Measurements from ENCODE around the gene C8G. TPM values are rescaled to one million over a fixed set of nuclear protein-coding genes. Genes with fewer than 3 reads are reported as not detected.

C8G gene
- total RNA-seq, 1 donor from 2014 or later = 0.79 TPM

- H3K36me3 ChIP-seq (ENCODE audit: control insufficient read depth, insufficient read depth, low read length) = peaks cover 23% of the 10 kb centered on the region
- no peak for TF ChIP-seq CTCF (IDR thresholded peaks at IDR 0.05; ENCODE audit: insufficient read depth, low read length, severe bottlenecking)
- DNase-seq (ENCODE audit: low read depth) (no peak), FAIRE-seq (no peak)
- no peaks in the 10 kb centered on the region for H3K27me3 ChIP-seq (ENCODE audit: control insufficient read depth, insufficient read depth, low read length)
- no peak overlapping the region for H3K4me3 ChIP-seq (ENCODE audit: low read depth, low read length)
These were observed 23.3 kb upstream of the C8G start for GRCh38 chr9:136921718-136922117.

DNA sequence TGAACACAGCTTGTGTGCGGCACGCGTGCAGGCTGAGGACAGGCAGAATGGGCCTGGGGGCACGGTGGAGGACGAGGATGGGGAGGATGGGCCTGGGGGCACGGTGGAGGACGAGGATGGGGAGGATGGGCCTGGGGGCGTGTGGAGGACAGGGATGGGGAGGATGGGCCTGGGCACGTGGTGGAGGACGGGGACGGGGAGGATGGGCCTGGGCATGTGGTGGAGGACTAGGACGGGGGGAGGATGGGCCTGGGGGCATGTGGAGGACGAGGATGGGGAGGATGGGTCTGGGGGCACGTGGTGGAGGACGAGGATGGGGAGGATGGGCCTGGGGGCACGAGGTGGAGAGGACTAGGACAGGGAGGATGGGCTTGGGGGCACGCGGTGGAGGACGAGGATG, 22.5 kb upstream of the C8G start:
- DNase-seq (ENCODE audit: low read depth) = no peak
- H3K36me3 ChIP-seq (ENCODE audit: control insufficient read depth, insufficient read depth, low read length) = peaks cover 18% of the 10 kb centered on the region
- H3K4me3 ChIP-seq (ENCODE audit: low read depth, low read length) = no peak overlapping the region
- FAIRE-seq = no peak
- H3K27me3 ChIP-seq (ENCODE audit: control insufficient read depth, insufficient read depth, low read length) = no peaks in the 10 kb centered on the region
- TF ChIP-seq CTCF (IDR thresholded peaks at IDR 0.05; ENCODE audit: insufficient read depth, low read length, severe bottlenecking) = no peak

DNA sequence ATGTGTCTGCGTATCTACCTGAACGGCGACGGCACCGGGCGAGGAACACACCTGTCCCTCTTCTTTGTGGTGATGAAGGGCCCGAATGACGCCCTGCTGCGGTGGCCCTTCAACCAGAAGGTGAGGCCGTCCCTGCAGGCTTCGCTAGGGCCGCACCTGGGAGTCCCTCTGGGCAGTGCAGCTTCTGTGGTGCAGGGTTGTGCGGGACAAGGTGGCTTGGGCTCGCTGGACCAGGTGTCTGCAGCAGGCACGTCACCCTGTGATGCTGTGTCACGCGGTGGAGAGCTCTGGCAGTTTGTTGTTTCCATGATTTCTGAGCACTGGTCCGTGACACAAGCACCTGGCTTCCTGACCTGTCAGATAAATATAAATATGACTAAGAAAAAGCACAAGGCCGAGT, 21.2 kb upstream of the C8G start:
- Histone ChIP-seq H3K4me3 (ENCODE audit: low read depth, low read length) (no peak overlapping the region), H3K36me3 (ENCODE audit: control insufficient read depth, insufficient read depth, low read length) (peaks cover 16% of the 10 kb centered on the region), H3K27me3 (ENCODE audit: control insufficient read depth, insufficient read depth, low read length) (no peaks in the 10 kb centered on the region)
- no peak for TF ChIP-seq CTCF (IDR thresholded peaks at IDR 0.05; ENCODE audit: insufficient read depth, low read length, severe bottlenecking)
- no peak for FAIRE-seq
- no peak for DNase-seq (ENCODE audit: low read depth)

- Histone ChIP-seq H3K4me3 (ENCODE audit: low read depth, low read length) (no peak overlapping the region), H3K27me3 (ENCODE audit: control insufficient read depth, insufficient read depth, low read length) (no peaks in the 10 kb centered on the region), H3K36me3 (ENCODE audit: control insufficient read depth, insufficient read depth, low read length) (peaks cover 14% of the 10 kb centered on the region)
- no peak for DNase-seq (ENCODE audit: low read depth)
- TF ChIP-seq CTCF (IDR thresholded peaks at IDR 0.05; ENCODE audit: insufficient read depth, low read length, severe bottlenecking) = peak; percentile 2
- FAIRE-seq = no peak
These were observed 19.5 kb upstream of the C8G start for GRCh38 chr9:136925414-136926153.

DNA sequence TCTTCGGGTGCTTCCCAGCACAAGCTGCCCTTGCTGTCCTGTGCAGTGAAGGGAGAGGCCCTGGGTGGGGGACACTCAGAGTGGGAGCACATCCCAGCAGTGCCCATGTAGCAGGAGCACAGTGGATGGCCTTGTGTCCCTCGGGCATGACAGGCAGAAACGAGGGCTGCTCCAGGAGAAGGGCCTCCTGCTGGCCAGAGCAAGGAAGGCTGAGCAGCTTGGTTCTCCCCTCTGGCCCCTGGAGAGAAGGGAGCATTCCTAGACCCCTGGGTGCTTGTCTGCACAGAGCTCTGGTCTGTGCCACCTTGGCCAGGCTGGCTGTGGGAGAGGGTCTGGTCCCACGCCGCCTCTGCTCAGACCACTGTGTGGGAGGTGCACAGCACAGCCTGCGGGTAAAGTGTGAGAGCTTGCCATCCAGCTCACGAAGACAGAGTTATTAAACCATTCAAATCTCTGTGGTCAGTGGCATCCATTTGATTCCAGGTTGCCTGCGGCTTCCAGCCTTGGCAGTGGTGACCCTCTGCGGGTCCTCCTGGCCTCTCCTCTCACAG, 18.8 kb upstream of the C8G start:
- Histone ChIP-seq H3K27me3 (ENCODE audit: control insufficient read depth, insufficient read depth, low read length) (no peaks in the 10 kb centered on the region), H3K4me3 (ENCODE audit: low read depth, low read length) (no peak overlapping the region), H3K36me3 (ENCODE audit: control insufficient read depth, insufficient read depth, low read length) (peaks cover 10% of the 10 kb centered on the region)
- FAIRE-seq (no peak), DNase-seq (ENCODE audit: low read depth) (no peak)
- peak; percentile 27 for TF ChIP-seq CTCF (IDR thresholded peaks at IDR 0.05; ENCODE audit: insufficient read depth, low read length, severe bottlenecking)
